ENCODE data around the gene CTNNB1.
A peak's percentile ranks its signal among the peaks of the same experiment; 100 is the strongest.

CTNNB1 gene

GRCh38 chr3:41220906-41221677, 21.8 kb downstream of the CTNNB1 start:
- no peak for DNase-seq (ENCODE audit: low read depth)

DNA sequence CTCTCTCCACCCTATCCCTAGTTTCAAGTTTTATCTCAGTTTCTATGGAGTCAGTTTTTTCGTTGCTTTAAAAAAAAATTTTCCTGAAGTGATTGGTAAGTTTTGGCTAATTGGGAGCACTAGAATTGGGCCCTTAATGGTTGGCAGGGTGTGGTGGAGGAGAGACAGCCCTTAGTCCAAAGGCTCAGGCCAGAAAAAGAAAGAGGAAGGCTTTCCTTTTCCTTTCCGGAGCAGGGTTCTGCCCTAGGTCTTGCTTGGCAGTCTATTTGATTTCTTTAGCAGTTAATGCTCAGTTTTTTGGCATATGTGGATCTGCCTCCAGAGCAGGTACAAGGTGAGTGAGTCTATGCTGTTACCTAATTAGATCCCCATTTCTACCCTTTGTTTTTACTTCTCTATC, 22.7 kb downstream of the CTNNB1 start:
- no peak for DNase-seq (ENCODE audit: low read depth)

DNA sequence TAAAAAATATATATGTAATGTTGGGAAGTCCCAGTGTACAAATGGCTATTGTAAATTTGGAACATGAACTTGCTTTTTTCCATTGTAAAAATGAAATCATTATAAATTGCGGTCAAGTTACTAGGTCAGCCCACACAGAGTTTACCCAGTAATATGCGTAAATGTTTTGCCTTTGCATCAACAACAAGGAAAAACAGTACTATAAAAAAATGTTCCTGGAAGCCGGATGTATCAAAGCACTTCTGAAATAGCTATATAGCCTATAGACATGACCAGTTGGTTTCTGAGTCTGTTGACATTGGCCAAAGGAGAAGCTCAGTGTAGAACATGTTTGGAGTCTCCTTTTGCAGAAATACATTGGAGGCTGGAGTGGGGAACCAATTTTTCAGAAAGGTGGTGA, 23.2 kb downstream of the CTNNB1 start:
- DNase-seq (ENCODE audit: low read depth) = no peak

DNA sequence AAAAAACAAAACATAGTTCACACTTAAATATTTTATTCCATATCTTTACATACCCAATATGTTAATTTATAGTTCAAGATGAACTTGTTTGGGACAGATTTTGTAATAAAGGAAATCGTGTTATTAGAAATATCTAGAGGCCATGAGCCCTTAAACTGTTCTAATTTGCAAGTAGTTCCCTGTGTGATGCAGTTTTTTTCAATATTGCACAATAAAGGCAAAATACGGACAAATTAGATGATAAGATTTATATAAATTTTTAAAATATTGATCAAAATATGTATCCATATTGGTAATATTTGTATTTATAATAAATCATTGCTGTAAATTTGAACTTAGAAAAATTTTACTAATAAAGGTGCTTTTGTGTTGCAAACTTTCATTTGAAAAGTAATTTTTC, 23.8 kb downstream of the CTNNB1 start:
- DNase-seq (ENCODE audit: low read depth) = no peak

GRCh38 chr3:41223691-41224090, 24.4 kb downstream of the CTNNB1 start:
- DNase-seq (ENCODE audit: low read depth) = no peak

GRCh38 chr3:41224120-41224806, 25.0 kb downstream of the CTNNB1 start:
- peak; percentile 40 for DNase-seq (ENCODE audit: low read depth)

GRCh38 chr3:41234823-41235721, 35.8 kb downstream of the CTNNB1 start:
- DNase-seq (ENCODE audit: low read depth) = no peak

DNA sequence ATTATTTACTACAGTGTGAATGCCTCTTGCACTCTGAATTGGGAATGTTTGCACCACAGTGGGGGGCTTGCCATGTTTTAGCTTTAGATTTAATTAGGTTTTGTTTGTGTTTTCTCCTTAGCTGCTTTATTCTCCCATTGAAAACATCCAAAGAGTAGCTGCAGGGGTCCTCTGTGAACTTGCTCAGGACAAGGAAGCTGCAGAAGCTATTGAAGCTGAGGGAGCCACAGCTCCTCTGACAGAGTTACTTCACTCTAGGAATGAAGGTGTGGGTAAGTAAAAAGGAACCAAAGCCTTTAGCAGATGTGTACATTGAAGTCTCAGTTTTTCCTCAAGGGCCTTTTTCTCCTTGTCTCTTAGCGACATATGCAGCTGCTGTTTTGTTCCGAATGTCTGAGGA, 36.9 kb downstream of the CTNNB1 start:
- no peak for DNase-seq (ENCODE audit: low read depth)

DNA sequence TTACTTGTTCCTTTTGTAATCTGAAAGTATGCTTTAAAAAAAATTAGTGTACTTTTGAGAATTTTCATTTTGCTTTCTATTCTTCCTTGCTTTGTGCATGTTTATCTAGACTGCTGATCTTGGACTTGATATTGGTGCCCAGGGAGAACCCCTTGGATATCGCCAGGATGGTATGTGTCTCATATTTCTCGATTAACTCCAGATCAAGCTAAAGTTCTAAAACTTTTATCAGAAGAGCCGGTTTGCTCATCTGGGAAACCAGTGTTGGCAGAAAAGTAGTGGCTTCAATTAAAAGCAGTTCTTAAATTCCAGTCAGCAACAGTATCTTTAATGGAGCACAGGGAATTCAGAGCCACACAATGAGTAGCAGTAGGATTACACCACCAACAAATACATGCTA, 38.6 kb downstream of the CTNNB1 start:
- no peak for DNase-seq (ENCODE audit: low read depth)

DNA sequence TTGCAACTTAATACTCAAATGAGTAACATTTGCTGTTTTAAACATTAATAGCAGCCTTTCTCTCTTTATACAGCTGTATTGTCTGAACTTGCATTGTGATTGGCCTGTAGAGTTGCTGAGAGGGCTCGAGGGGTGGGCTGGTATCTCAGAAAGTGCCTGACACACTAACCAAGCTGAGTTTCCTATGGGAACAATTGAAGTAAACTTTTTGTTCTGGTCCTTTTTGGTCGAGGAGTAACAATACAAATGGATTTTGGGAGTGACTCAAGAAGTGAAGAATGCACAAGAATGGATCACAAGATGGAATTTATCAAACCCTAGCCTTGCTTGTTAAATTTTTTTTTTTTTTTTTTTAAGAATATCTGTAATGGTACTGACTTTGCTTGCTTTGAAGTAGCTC, 40.3 kb downstream of the CTNNB1 start:
- DNase-seq (ENCODE audit: low read depth) = no peak

DNA sequence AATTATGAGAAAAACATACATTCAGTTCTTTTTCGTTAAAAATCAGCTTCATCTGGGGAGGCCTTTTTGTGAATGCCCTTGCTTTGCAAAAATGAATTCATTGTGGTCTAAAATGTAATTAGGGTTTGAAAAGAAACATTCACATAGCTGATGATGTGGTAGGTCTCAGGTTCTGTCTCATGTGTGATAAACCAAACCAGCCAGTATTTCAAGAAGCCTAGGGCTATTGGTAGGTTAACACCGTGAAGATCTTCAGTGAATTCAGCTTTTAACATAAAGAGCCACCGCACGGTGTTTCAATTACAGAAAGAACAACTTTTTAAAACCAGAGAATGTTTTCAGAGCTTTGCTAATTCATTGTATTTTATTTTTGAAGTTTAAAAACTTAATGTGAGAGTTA, 41.9 kb downstream of the CTNNB1 start:
- DNase-seq (ENCODE audit: low read depth) = no peak

GRCh38 chr3:41241800-41242571, 42.7 kb downstream of the CTNNB1 start:
- DNase-seq (ENCODE audit: low read depth) = no peak

- DNase-seq (ENCODE audit: low read depth) = no peak
Observed at GRCh38 chr3:41243183-41243582, 43.9 kb downstream of the CTNNB1 start.

DNA sequence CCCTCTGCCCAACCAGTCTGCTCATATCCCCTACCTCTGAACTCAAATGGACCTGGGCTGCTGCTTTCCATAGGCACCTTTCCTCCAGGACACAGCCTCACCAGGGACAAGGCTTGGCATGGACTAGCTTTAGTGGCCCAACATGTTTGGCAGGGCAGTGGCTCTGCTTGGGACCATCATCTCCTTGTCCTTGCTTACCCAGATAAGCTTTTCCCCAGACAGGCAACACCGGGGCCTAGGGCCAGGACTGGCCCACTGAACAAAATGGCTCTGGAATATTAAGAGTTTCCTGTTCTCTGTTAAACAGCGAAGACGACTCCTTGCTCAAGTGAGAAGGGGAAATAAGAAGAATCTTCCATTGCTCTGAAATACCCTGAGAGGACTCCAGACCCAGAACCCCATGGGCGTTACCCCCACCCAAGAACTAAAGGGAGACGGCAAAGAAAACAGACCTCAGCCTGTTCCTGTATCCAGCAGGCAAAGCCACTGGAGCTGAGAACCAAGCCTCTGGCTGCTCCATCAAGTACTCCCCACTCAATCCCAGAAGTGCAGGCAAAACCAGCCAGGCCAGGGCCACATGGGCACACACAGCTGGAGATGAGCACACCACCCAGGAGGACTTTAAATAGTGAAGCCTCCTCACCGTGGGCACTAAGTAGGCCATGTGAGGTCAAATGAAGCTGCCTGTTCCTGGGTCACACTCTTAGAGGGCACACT, 45.5 kb downstream of the CTNNB1 start:
- no peak for DNase-seq (ENCODE audit: low read depth)

- DNase-seq (ENCODE audit: low read depth) = no peak
Observed at GRCh38 chr3:41247055-41248004, 48.0 kb downstream of the CTNNB1 start.

GRCh38 chr3:41248525-41248924, 49.2 kb downstream of the CTNNB1 start:
- DNase-seq (ENCODE audit: low read depth) = no peak

GRCh38 chr3:41249318-41249717, 50.0 kb downstream of the CTNNB1 start:
- DNase-seq (ENCODE audit: low read depth) = no peak

DNA sequence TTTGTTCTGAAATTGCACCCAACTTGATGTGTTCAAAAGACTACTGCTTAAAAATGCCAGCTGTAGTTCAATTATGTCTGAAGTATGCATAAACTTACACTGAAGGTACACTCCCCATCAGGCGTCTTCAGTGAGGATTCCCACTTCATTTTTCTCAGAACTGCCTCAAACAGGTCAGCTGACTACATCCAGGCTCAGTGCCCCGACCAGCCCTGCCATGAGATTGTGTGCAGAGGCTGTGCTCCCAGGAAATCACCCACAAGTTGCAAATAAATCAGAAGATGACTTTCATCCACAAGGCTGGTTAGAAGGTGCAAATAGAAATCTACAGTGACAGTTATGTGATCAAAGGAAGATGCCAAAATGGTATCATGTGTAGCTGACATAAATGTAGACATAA, 51.5 kb downstream of the CTNNB1 start:
- DNase-seq (ENCODE audit: low read depth) = no peak

DNA sequence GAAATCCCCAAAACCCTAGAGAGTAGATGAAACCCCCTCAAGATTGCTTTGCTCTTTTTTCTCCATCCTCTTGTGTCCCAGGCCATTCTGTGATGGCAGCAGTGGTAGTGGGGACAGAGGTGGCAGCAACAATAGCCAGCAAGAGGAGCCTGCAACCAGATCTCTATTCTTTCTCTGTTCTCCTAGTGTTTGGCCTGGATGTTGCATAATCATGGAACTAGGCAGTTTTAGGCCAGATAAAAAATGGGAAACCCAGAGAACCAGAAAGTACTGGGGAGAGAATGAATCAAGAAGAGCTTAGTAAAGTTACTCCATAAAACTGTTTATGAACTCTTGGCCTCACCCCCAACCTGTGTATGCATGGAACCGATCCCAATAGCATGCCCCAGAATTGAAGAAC, 52.3 kb downstream of the CTNNB1 start:
- no peak for DNase-seq (ENCODE audit: low read depth)

DNA sequence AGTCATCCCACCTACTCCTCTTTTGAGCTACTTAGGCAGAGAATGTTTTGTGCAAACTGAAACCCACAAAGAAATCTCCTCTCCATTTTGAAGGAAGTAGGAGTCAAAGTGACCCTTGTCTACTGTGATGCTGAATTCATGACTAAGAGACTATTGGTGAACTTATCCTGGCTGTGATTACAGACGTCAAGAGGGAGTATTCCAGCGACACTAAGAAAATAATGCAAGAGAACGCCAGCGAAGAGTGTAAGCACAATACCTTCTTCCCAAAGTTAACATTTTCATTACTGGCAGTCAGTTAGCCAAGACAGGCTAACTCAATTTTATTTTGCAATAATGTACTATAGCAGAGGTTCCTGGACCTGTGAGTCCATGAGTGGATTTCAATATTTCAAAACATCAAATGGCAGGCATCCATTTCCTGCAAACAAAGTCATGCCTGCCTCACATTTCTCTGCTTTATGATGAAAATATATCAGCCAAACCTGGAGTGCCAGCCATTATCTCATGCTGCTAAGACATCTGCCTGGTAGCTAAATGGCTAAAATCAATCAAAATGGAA, 59.0 kb downstream of the CTNNB1 start:
- DNase-seq (ENCODE audit: low read depth) = no peak
